Right lobe of liver (tissue), 6 donors: ENCODE results near the gene ARHGAP12. TPM values are rescaled to one million over a fixed set of nuclear protein-coding genes. Genes with fewer than 3 reads are reported as not detected.

Experiments used
- ATAC-seq, 4 donors: fragments of 200-7000 bp; cut with Tn5 transposase; one replicate each; pipeline ENCODE4 v1.9.1; 2020; ENCODE audit warnings: mild to moderate bottlenecking in 4 of 4, moderate library complexity in 4 of 4
- DNase-seq, 3 donors: peaks; one replicate each; pipeline ENCODE4 v3.0.0-alpha.2; 2020
- H3K27ac ChIP-seq, 3 donors: fragments of 200-600 bp; one replicate each; pipeline ENCODE4 v1.8.0; 2022
- H3K27me3 ChIP-seq, 2 donors: fragments of 200-600 bp; one replicate each; pipeline ENCODE4 v1.8.0; 2022
- H3K36me3 ChIP-seq, 4 donors: fragments of 200-600 bp; sonication (generic) in 1 of 4; one replicate each; pipeline versions ENCODE4 v1.5.1 to v1.8.0; 2017 to 2022; ENCODE audit warnings: control low read depth in 1 of 4
- H3K4me1 ChIP-seq, 4 donors: fragments of 200-600 bp; sonication (generic) in 1 of 4; one replicate each; pipeline versions ENCODE4 v1.5.1 to v1.8.0; 2017 to 2022; ENCODE audit warnings: control low read depth in 1 of 4
- H3K4me3 ChIP-seq, 3 donors: fragments of 200-600 bp; one replicate each; pipeline ENCODE4 v1.8.0; 2022
- H3K9me3 ChIP-seq, 4 donors: fragments of 200-600 bp; sonication (generic) in 1 of 4; one replicate each; pipeline versions ENCODE4 v1.5.1 to v1.8.0; 2017 to 2022; ENCODE audit warnings: control low read depth in 1 of 4
- POLR2A ChIP-seq: fragments of 450-650 bp; IDR thresholded peaks from one replicate; pipeline ENCODE4 v1.6.1; 2017; ENCODE audit warnings: antibody characterized with exemption, mild to moderate bottlenecking
- WGBS: methylation state at CpG from one replicate; pipeline ENCODE4 v1.1.6; 2018; ENCODE audit warnings: low coverage, low lambda C conversion rate; ENCODE audit not compliant: insufficient coverage; ENCODE audit errors: missing lambda C conversion rate; 5-methylcytosine and 5-hydroxymethylcytosine counted together
- intact Hi-C, 2 donors: fragments of 100-400 bp; cut with DNase I; formaldehyde crosslinking; loops; one replicate each; pipeline versions ENCODE4 v1.11.2 to v1.14.1; 2022
- total RNA-seq, 6 experiments: library from RNA; depleted of rRNA in 2 of 6; stranded (reverse); fragments of >200 nt in 2 of 6; fragmentation: NEBNext Ultra II Directional in 3 of 6; extraction: Animal tissue kit (Norgen Biotek cat#: 25700) in 3 of 6; gene quantifications; one replicate each; pipeline versions ENCODE4 v1.1.0 to v1.2.4, GENCODE V29; 2016 to 2023
- TF ChIP-seq, protein P1 (sequence below), 4 donors: fragments of 200-600 bp in 3 of 4; fragments of 450-650 bp in 1 of 4; IDR thresholded peaks; one replicate each; pipeline versions ENCODE4 v1.5.1 to v1.8.0; 2016 to 2022; ENCODE audit warnings: antibody characterized with exemption in 4 of 4, mild to moderate bottlenecking in 2 of 4
- donor health status: DM: no; HTN: yes; CAD: no.
- donor health status: DM: no; HTN: no; CAD: no.
- donor health status: DM: no; HTN: no; CAD: no.
- donor health status: DM: no; HTN: yes; CAD: no.
- donor health status: DM: no; HTN: yes; CAD: no.

The ARHGAP12 gene
- total RNA-seq, 6 experiments from 2014 or later: 12.1 to 24.8 (median 17.6) TPM

DNA sequence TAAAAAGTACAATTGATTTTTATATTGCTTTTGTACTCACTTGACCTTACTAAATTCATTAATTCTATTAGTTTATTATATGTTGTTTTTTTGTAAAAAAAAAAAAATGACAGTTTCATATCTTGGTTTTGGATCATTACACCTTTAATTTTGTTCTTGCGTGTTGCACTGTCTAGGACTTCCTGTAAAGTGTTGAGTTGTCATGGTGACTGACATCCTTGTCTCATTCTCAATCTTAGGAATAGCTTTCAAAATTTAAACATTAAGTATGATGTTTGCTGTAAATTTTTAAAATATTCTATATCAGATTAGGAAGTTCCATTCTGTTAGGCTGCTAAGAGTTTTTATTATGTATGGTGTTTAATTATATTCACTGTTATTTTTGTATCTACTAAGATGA lies 139.1 kb downstream of the ARHGAP12 start:
- no peaks in the 10 kb centered on the region for H3K9me3 ChIP-seq
- H3K36me3 ChIP-seq: no peaks in the 10 kb centered on the region
- no peak overlapping the region for H3K4me3 ChIP-seq
- ATAC-seq (no peak), DNase-seq (no peak)
- intact Hi-C loops: no loop called here
- H3K4me1 ChIP-seq: no peaks in the 10 kb centered on the region
- no peaks in the 10 kb centered on the region for H3K27me3 ChIP-seq
- no peak for TF ChIP-seq POLR2A
- TF ChIP-seq, protein P1, sequence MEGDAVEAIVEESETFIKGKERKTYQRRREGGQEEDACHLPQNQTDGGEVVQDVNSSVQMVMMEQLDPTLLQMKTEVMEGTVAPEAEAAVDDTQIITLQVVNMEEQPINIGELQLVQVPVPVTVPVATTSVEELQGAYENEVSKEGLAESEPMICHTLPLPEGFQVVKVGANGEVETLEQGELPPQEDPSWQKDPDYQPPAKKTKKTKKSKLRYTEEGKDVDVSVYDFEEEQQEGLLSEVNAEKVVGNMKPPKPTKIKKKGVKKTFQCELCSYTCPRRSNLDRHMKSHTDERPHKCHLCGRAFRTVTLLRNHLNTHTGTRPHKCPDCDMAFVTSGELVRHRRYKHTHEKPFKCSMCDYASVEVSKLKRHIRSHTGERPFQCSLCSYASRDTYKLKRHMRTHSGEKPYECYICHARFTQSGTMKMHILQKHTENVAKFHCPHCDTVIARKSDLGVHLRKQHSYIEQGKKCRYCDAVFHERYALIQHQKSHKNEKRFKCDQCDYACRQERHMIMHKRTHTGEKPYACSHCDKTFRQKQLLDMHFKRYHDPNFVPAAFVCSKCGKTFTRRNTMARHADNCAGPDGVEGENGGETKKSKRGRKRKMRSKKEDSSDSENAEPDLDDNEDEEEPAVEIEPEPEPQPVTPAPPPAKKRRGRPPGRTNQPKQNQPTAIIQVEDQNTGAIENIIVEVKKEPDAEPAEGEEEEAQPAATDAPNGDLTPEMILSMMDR (IDR thresholded peaks at IDR 0.05): no peak
- 44% methylated on average over 1 of the region's 1 CpG for WGBS
- H3K27ac ChIP-seq: no peak overlapping the region

DNA sequence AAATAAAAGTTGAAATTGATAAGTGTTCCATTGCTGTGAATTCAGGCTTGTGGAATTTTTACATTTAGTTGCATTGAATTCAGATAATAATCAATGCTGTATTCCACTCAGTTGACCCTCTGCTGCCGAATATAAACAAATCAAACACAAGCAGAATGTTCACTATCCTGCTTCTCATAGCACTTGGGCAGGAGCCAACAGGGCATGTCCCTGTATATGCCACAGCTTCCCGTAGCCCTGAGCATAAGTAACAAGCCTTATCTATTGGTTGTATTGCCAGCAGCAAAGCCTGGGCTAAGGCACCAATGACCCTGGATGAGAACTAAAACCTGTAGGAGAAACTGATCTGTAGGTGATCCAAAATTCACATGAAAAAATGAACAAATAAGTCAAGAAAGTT lies 145.9 kb downstream of the ARHGAP12 start:
- no peaks in the 10 kb centered on the region for H3K36me3 ChIP-seq
- H3K4me3 ChIP-seq: no peak overlapping the region
- H3K4me1 ChIP-seq: no peaks in the 10 kb centered on the region
- ATAC-seq (no peak), DNase-seq (no peak)
- intact Hi-C loops: no loop called here
- 13% methylated on average over 2 of the region's 2 CpGs for WGBS
- no peaks in the 10 kb centered on the region for H3K9me3 ChIP-seq
- TF ChIP-seq POLR2A: no peak
- TF ChIP-seq, protein P1 (IDR thresholded peaks at IDR 0.05): no peak
- no peaks in the 10 kb centered on the region for H3K27me3 ChIP-seq
- no peak overlapping the region for H3K27ac ChIP-seq

DNA sequence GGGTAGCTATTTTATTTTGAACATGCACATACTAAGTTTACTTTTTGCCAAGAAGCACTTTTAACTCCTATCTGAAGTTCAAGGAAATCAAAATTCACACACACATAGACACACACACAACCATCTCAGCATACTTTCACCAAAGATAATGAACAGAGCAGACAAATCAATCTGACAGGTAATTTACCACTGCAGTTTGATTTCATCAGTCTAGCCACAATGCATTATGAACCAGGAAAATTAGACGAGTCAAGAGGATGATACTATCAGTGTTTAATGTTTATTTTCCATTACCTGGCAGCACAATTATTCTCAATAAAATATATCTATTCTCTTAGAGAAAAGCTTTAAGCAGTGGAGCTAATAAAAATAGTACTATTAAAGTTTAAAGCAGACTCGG lies 147.9 kb downstream of the ARHGAP12 start:
- Histone ChIP-seq H3K4me3 (no peak overlapping the region), H3K4me1 (no peaks in the 10 kb centered on the region), H3K27ac (no peak overlapping the region), H3K27me3 (no peaks in the 10 kb centered on the region), H3K36me3 (no peaks in the 10 kb centered on the region), H3K9me3 (no peaks in the 10 kb centered on the region)
- intact Hi-C loops: no loop called here
- DNase-seq (no peak), ATAC-seq (no peak)
- TF ChIP-seq POLR2A: no peak
- TF ChIP-seq, protein P1 (IDR thresholded peaks at IDR 0.05): no peak
- WGBS: 86% methylated on average over 2 of the region's 2 CpGs

DNA sequence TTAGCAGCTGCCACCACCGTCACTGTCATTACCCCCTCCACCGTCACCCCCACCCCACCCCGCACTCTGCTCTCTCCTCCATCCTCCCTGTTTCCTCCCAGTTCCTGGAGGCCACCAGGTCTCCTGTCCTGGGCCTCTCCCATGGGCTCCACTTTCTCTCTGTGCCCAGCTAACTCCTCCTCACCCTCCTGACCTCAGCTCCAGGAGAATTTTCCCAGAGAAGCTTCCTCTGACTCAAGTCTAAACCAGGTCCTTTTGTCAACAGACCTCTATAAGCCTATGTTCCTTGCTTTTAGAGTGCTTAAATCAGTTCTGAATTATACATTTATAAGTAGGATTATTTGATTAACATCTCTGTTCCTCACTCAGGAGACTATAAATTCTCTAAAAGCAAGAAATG lies 150.0 kb downstream of the ARHGAP12 start:
- intact Hi-C loops: no loop called here
- H3K36me3 ChIP-seq: no peaks in the 10 kb centered on the region
- no peak overlapping the region for H3K27ac ChIP-seq
- H3K9me3 ChIP-seq: no peaks in the 10 kb centered on the region
- ATAC-seq (no peak), DNase-seq (no peak)
- no peak overlapping the region for H3K4me3 ChIP-seq
- H3K27me3 ChIP-seq: no peaks in the 10 kb centered on the region
- H3K4me1 ChIP-seq: no peaks in the 10 kb centered on the region
- no CpG with 5 or more reads among the region's 3 CpGs for WGBS
- TF ChIP-seq, protein P1 (IDR thresholded peaks at IDR 0.05): no peak
- no peak for TF ChIP-seq POLR2A

DNA sequence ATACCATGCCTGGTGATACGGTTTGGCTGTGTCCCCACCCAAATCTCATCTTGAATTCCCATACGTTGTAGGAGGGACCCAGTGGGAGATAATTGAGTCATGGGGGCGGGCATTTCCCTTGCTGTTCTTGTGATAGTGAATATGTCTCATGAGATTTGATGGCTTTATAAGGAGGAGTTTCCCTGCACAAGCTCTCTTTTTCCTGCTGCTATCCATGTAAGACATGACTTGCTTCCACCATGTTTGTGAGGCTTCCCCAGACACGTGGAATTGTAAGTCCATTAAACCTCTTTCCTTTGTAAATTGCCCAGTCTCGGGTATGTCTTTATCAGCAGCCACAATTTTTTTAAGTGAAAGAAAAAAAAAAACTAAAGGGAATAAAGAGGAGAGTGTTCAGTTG lies 152.5 kb downstream of the ARHGAP12 start:
- intact Hi-C loops: no loop called here
- DNase-seq (no peak), ATAC-seq (no peak)
- Histone ChIP-seq H3K27ac (no peak overlapping the region), H3K27me3 (no peaks in the 10 kb centered on the region), H3K4me1 (no peaks in the 10 kb centered on the region), H3K9me3 (no peaks in the 10 kb centered on the region), H3K36me3 (no peaks in the 10 kb centered on the region), H3K4me3 (no peak overlapping the region)
- WGBS: 60% methylated on average over 3 of the region's 5 CpGs
- TF ChIP-seq POLR2A: no peak
- TF ChIP-seq, protein P1 (IDR thresholded peaks at IDR 0.05): no peak
